ENCODE data around the gene CAMK1D.

Gene CAMK1D

DNA sequence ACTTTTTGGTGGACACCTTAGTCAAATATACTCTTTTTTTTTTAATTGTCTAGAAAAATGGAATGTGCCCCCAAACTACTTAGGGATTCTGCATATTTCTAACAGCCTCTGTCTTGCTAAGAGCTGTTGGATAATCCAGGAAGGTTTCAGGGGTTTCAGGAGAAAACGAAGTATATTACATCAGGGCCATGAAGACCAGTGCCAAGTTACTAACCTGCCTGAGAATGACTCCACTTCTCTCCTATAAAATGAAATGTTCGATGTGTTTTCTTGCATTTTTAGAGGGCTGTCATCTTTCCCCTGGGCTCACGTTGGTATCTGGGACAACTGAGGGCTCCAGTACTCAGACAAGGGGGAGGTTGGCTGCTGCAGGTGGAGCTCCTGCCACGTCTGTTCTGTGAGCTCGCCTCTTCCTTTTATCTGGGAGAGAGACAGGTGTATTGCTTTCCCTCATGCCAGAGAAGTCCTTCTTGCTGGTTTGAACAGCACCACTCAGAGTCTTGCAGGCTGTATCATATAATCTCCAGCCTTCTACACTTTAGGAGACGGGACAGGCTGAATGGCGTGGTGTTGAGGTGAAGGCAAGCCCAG lies 71.3 kb downstream of the CAMK1D start:
- H3K79me2 ChIP-seq (ENCODE audit: control insufficient read depth, low read length), result peaks cover 95% of the 10 kb centered on the region
- H3K4me1 ChIP-seq (ENCODE audit: control insufficient read depth, low read length), result peaks cover 42% of the 10 kb centered on the region
- H3F3A ChIP-seq (ENCODE audit: control insufficient read depth, insufficient read depth), result no peaks in the 10 kb centered on the region; the same call in 1 of the 2 replicates
- no peak overlapping the region for H3K27ac ChIP-seq (ENCODE audit: low read depth, low read length)
- H3K4me3 ChIP-seq (ENCODE audit: low read length), result no peak overlapping the region
- no peaks in the 10 kb centered on the region; the same call in 1 of the 2 replicates for H3K36me3 ChIP-seq (ENCODE audit: control insufficient read depth, low read length)
- H3K9me3 ChIP-seq (ENCODE audit: control insufficient read depth, insufficient read depth, low read length), result no peaks in the 10 kb centered on the region
- H3K4me2 ChIP-seq (ENCODE audit: low read length), result no peak overlapping the region
- H3K9me2 ChIP-seq (replicated peaks; ENCODE audit: control insufficient read depth, low read length), result no peaks in the 10 kb centered on the region
- TF ChIP-seq, protein P1, sequence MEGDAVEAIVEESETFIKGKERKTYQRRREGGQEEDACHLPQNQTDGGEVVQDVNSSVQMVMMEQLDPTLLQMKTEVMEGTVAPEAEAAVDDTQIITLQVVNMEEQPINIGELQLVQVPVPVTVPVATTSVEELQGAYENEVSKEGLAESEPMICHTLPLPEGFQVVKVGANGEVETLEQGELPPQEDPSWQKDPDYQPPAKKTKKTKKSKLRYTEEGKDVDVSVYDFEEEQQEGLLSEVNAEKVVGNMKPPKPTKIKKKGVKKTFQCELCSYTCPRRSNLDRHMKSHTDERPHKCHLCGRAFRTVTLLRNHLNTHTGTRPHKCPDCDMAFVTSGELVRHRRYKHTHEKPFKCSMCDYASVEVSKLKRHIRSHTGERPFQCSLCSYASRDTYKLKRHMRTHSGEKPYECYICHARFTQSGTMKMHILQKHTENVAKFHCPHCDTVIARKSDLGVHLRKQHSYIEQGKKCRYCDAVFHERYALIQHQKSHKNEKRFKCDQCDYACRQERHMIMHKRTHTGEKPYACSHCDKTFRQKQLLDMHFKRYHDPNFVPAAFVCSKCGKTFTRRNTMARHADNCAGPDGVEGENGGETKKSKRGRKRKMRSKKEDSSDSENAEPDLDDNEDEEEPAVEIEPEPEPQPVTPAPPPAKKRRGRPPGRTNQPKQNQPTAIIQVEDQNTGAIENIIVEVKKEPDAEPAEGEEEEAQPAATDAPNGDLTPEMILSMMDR (IDR thresholded peaks at IDR 0.05; ENCODE audit: low read depth, low read length, poor library complexity, severe bottlenecking), result no peak
- TF ChIP-seq EZH2phosphoT487 (IDR thresholded peaks at IDR 0.05; ENCODE audit: borderline replicate concordance, low read length), result no peak
- peaks cover 30% of the 10 kb centered on the region; the same call in 1 of the 2 replicates for H4K20me1 ChIP-seq (ENCODE audit: control insufficient read depth, insufficient read depth, low read depth, low read length)
- no peaks in the 10 kb centered on the region for H3K27me3 ChIP-seq (ENCODE audit: control insufficient read depth, low read length)

DNA sequence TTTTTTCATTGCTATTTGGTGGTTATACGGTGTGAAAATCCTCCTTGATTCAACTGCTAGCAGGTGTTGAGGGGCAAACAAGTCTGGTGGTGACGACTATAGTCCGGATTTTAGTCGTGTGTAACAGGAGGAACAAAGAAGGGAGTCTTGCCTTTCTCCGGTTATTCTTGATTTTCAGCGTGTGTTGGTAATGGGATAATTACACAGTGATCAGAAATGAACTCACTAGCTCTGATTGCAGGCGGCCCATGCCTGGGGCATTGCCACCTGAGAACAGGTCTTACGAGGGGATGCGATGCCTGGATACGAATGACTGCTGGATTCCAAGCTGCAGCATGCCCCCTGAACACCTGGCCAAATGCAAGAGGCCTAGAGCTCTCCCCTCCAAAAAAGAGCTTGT lies 72.8 kb downstream of the CAMK1D start:
- H3K4me1 ChIP-seq (ENCODE audit: control insufficient read depth, low read length), result peaks cover 46% of the 10 kb centered on the region
- no peak for TF ChIP-seq EZH2phosphoT487 (IDR thresholded peaks at IDR 0.05; ENCODE audit: borderline replicate concordance, low read length)
- TF ChIP-seq, protein P1 (IDR thresholded peaks at IDR 0.05; ENCODE audit: low read depth, low read length, poor library complexity, severe bottlenecking), result no peak
- no peak overlapping the region for H3K4me2 ChIP-seq (ENCODE audit: low read length)
- H3K4me3 ChIP-seq (ENCODE audit: low read length), result no peak overlapping the region
- no peaks in the 10 kb centered on the region; the same call in 1 of the 2 replicates for H3K36me3 ChIP-seq (ENCODE audit: control insufficient read depth, low read length)
- H3F3A ChIP-seq (ENCODE audit: control insufficient read depth, insufficient read depth), result no peaks in the 10 kb centered on the region; the same call in 1 of the 2 replicates
- H3K79me2 ChIP-seq (ENCODE audit: control insufficient read depth, low read length), result peaks cover 95% of the 10 kb centered on the region
- no peaks in the 10 kb centered on the region for H3K27me3 ChIP-seq (ENCODE audit: control insufficient read depth, low read length)
- H4K20me1 ChIP-seq (ENCODE audit: control insufficient read depth, insufficient read depth, low read depth, low read length), result peaks cover 23% of the 10 kb centered on the region; the same call in 1 of the 2 replicates
- H3K9me3 ChIP-seq (ENCODE audit: control insufficient read depth, insufficient read depth, low read length), result no peaks in the 10 kb centered on the region
- H3K9me2 ChIP-seq (replicated peaks; ENCODE audit: control insufficient read depth, low read length), result no peaks in the 10 kb centered on the region
- H3K27ac ChIP-seq (ENCODE audit: low read depth, low read length), result no peak overlapping the region

DNA sequence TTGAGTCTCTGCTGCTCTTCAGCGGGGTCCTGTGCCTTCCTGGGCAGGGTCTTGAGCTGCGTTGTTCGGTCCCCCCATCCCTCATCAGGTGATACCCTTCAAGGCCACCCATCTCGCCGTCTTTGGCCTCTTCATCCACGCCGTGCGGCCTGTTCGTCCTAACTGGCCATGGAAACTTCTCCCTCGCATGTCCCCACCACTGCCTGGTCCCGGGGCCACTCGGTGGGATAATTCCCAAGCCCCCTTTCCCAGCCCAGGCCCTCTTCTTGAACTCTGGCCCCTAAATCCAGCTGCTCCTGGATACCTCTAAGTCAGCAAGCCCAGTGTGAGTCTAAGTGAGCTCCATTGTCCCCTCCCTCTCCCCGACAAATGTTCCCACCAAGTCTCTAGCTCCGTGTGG lies 74.5 kb downstream of the CAMK1D start:
- Histone ChIP-seq H3K4me3 (ENCODE audit: low read length) (no peak overlapping the region), H3K79me2 (ENCODE audit: control insufficient read depth, low read length) (peaks cover 91% of the 10 kb centered on the region), H3K27me3 (ENCODE audit: control insufficient read depth, low read length) (no peaks in the 10 kb centered on the region), H3F3A (ENCODE audit: control insufficient read depth, insufficient read depth) (no peaks in the 10 kb centered on the region), H3K9me2 (replicated peaks; ENCODE audit: control insufficient read depth, low read length) (no peaks in the 10 kb centered on the region), H3K4me2 (ENCODE audit: low read length) (no peak overlapping the region), H3K4me1 (ENCODE audit: control insufficient read depth, low read length) (peaks cover 43% of the 10 kb centered on the region), H3K36me3 (ENCODE audit: control insufficient read depth, low read length) (no peaks in the 10 kb centered on the region; the same call in 1 of the 2 replicates), H3K27ac (ENCODE audit: low read depth, low read length) (no peak overlapping the region), H3K9me3 (ENCODE audit: control insufficient read depth, insufficient read depth, low read length) (no peaks in the 10 kb centered on the region), H4K20me1 (ENCODE audit: control insufficient read depth, insufficient read depth, low read depth, low read length) (peaks cover 19% of the 10 kb centered on the region; the same call in 1 of the 2 replicates)
- no peak for TF ChIP-seq EZH2phosphoT487 (IDR thresholded peaks at IDR 0.05; ENCODE audit: borderline replicate concordance, low read length)
- TF ChIP-seq, protein P1 (IDR thresholded peaks at IDR 0.05; ENCODE audit: low read depth, low read length, poor library complexity, severe bottlenecking), result no peak

Data from DOHH2 (cell line).